Parathyroid adenoma (tissue), 2 donors: ENCODE results near the gene EFNA4.

Experiments used
- H2AFZ ChIP-seq: fragments of 300-600 bp; sonication (generic); one replicate; pipeline ENCODE4 v1.7.0; 2017; ENCODE audit warnings: antibody characterized with exemption, mild to moderate bottlenecking
- H3K27ac ChIP-seq: fragments of 300-600 bp; sonication (generic); one replicate; pipeline ENCODE4 v1.7.0; 2017
- H3K27me3 ChIP-seq: fragments of 300-600 bp; sonication (generic); one replicate; pipeline ENCODE4 v1.7.0; 2017; ENCODE audit warnings: low read length; ENCODE audit not compliant: control insufficient read depth, insufficient read depth
- H3K36me3 ChIP-seq: fragments of 300-600 bp; sonication (generic); one replicate; pipeline ENCODE4 v1.7.0; 2017; ENCODE audit warnings: low read length; ENCODE audit not compliant: control insufficient read depth, insufficient read depth
- H3K4me1 ChIP-seq: fragments of 300-600 bp; sonication (generic); one replicate; pipeline ENCODE4 v1.7.0; 2017; ENCODE audit warnings: control low read depth
- H3K4me2 ChIP-seq: fragments of 300-600 bp; sonication (generic); one replicate; pipeline ENCODE4 v1.7.0; 2017; ENCODE audit warnings: low read length
- H3K4me3 ChIP-seq: fragments of 300-600 bp; sonication (generic); one replicate; pipeline ENCODE4 v1.7.0; 2017; ENCODE audit warnings: low read depth, low read length
- H3K79me2 ChIP-seq: fragments of 300-600 bp; sonication (generic); one replicate; pipeline ENCODE4 v1.7.0; 2017; ENCODE audit warnings: control low read depth
- H3K9ac ChIP-seq: fragments of 300-600 bp; sonication (generic); one replicate; pipeline ENCODE4 v1.7.0; 2017; ENCODE audit warnings: mild to moderate bottlenecking
- H3K9me3 ChIP-seq: fragments of 300-600 bp; sonication (generic); one replicate; pipeline ENCODE4 v1.7.0; 2017; ENCODE audit warnings: low read length; ENCODE audit not compliant: control insufficient read depth
- CTCF ChIP-seq: fragments of 300-600 bp; sonication (generic); IDR thresholded peaks from one replicate; pipeline ENCODE4 v1.7.0; 2017; ENCODE audit warnings: antibody characterized with exemption, mild to moderate bottlenecking
- donor health status: primary hyperparathyroidism.

EFNA4 gene

GRCh38 chr1:155051777-155052398 is 11.7 kb upstream of the EFNA4 start:
- Histone ChIP-seq H3K4me1 (no peaks in the 10 kb centered on the region), H3K27me3 (no peaks in the 10 kb centered on the region)
- TF ChIP-seq CTCF: no peak

GRCh38 chr1:155052439-155053395 is 10.8 kb upstream of the EFNA4 start:
- Histone ChIP-seq H3K36me3 (no peaks in the 10 kb centered on the region), H3K27ac (peak overlapping the region; percentile 64), H3K4me3 (peak overlapping the region; percentile 82)

More at GRCh38 chr1:155051777-155052398, 11.7 kb upstream of the EFNA4 start:
- peak overlapping the region; percentile 97 for H3K4me2 ChIP-seq
- peak overlapping the region; percentile 82 for H3K4me3 ChIP-seq
- H3K27ac ChIP-seq: peak overlapping the region; percentile 66
- H2AFZ ChIP-seq: peak overlapping the region; percentile 68
- H3K79me2 ChIP-seq: no peaks in the 10 kb centered on the region
- H3K9me3 ChIP-seq: no peaks in the 10 kb centered on the region
- H3K9ac ChIP-seq: peak overlapping the region; percentile 19
- no peaks in the 10 kb centered on the region for H3K36me3 ChIP-seq

GRCh38 chr1:155053531-155054105 is 9.9 kb upstream of the EFNA4 start:
- Histone ChIP-seq H3K9me3 (no peaks in the 10 kb centered on the region), H3K9ac (no peak overlapping the region), H3K27ac (no peak overlapping the region), H3K4me2 (no peak overlapping the region), H3K4me3 (no peak overlapping the region), H3K36me3 (no peaks in the 10 kb centered on the region), H3K27me3 (no peaks in the 10 kb centered on the region), H3K4me1 (no peaks in the 10 kb centered on the region), H2AFZ (no peak overlapping the region), H3K79me2 (no peaks in the 10 kb centered on the region)
- no peak for TF ChIP-seq CTCF

More at GRCh38 chr1:155052439-155053395, 10.8 kb upstream of the EFNA4 start:
- TF ChIP-seq CTCF: no peak
- no peaks in the 10 kb centered on the region for H3K9me3 ChIP-seq
- H2AFZ ChIP-seq: no peak overlapping the region
- no peaks in the 10 kb centered on the region for H3K27me3 ChIP-seq
- no peaks in the 10 kb centered on the region for H3K79me2 ChIP-seq
- H3K9ac ChIP-seq: no peak overlapping the region
- H3K4me1 ChIP-seq: no peaks in the 10 kb centered on the region
- peak overlapping the region; percentile 97 for H3K4me2 ChIP-seq

GRCh38 chr1:155057104-155057503 is 6.4 kb upstream of the EFNA4 start:
- H3K36me3 ChIP-seq: no peaks in the 10 kb centered on the region
- no peak for TF ChIP-seq CTCF
- H3K4me2 ChIP-seq: no peak overlapping the region
- H3K4me1 ChIP-seq: peaks cover 2% of the 10 kb centered on the region
- H3K79me2 ChIP-seq: no peaks in the 10 kb centered on the region
- no peak overlapping the region for H3K9ac ChIP-seq
- no peak overlapping the region for H3K27ac ChIP-seq
- no peak overlapping the region for H3K4me3 ChIP-seq
- no peaks in the 10 kb centered on the region for H3K27me3 ChIP-seq
- H2AFZ ChIP-seq: no peak overlapping the region
- no peaks in the 10 kb centered on the region for H3K9me3 ChIP-seq
